HepG2 (cell line): ENCODE measurements around the gene CCDC116. TPM values are rescaled to one million over a fixed set of nuclear protein-coding genes. Genes with fewer than 3 reads are reported as not detected.

ENCODE experiments used
- AGO1 ChIP-seq: fragments of 200-400 bp; formaldehyde crosslinking; IDR thresholded peaks from 2 replicates; pipeline ENCODE4 v1.6.1; 2017; ENCODE audit warnings: mild to moderate bottlenecking, low read depth, low read length, moderate library complexity; ENCODE audit not compliant: poor library complexity, severe bottlenecking
- CBX1 ChIP-seq: IDR thresholded peaks from one replicate; pipeline ENCODE4 v1.6.1; 2016; ENCODE audit warnings: antibody characterized with exemption, low read depth
- FOSL1 ChIP-seq: sonication (generic); formaldehyde crosslinking; IDR thresholded peaks from 2 replicates; pipeline ENCODE4 v1.9.0; 2021; ENCODE audit warnings: missing genetic modification reagents, borderline replicate concordance
- GFI1 ChIP-seq: sonication (generic); formaldehyde crosslinking; IDR thresholded peaks from 2 replicates; pipeline ENCODE4 v1.5.0; 2020; ENCODE audit warnings: missing genetic modification reagents, mild to moderate bottlenecking, borderline replicate concordance
- IKZF1 ChIP-seq: fragments of 450-650 bp; IDR thresholded peaks from 2 replicates; pipeline ENCODE4 v1.7.1; 2016
- ISL2 ChIP-seq: sonication (generic); formaldehyde crosslinking; IDR thresholded peaks from 2 replicates; pipeline ENCODE4 v1.5.0; 2020; ENCODE audit warnings: missing genetic modification reagents
- KLF6 ChIP-seq: IDR thresholded peaks from 2 replicates; pipeline ENCODE4 v1.8.0; 2016; ENCODE audit warnings: missing biosample characterization, missing genetic modification reagents
- MED1 ChIP-seq: sonication (generic); formaldehyde crosslinking; IDR thresholded peaks from 2 replicates; pipeline ENCODE4 v1.4.0; 2020; ENCODE audit warnings: missing genetic modification reagents
- NONO ChIP-seq, 2 experiments: fragments of 450-650 bp in 1 of 2; sonication (generic) in 1 of 2; formaldehyde crosslinking in 1 of 2; IDR thresholded peaks in 1 of 2; conservative IDR thresholded peaks in 1 of 2; 2 replicates each; pipeline versions ENCODE4 v1.6.1 to v1.8.0; 2017 to 2022; ENCODE audit warnings: mild to moderate bottlenecking in 1 of 2, missing genetic modification reagents in 1 of 2, moderate library complexity in 1 of 2
- PHF5A ChIP-seq: IDR thresholded peaks from one replicate; pipeline ENCODE4 v1.6.1; 2018; ENCODE audit warnings: low read depth, missing genetic modification reagents; ENCODE audit not compliant: unreplicated experiment
- POLR2AphosphoS5 ChIP-seq: IDR thresholded peaks from 2 replicates; pipeline ENCODE4 v1.6.1; 2012; ENCODE audit warnings: low read depth, low read length
- RFX1 ChIP-seq: fragments of 450-650 bp; IDR thresholded peaks from 2 replicates; pipeline ENCODE4 v1.6.1; 2017
- SP1 ChIP-seq, 2 experiments: fragments of 450-650 bp in 1 of 2; sonication (generic) in 1 of 2; formaldehyde crosslinking in 1 of 2; IDR thresholded peaks; 2 replicates each; pipeline versions ENCODE4 v1.4.0 to v1.6.1; 2016 to 2020; ENCODE audit warnings: missing genetic modification reagents in 1 of 2
- U2AF2 ChIP-seq: fragments of 200-400 bp; formaldehyde crosslinking; IDR thresholded peaks from 2 replicates; pipeline ENCODE4 v1.6.1; 2017; ENCODE audit warnings: low read depth, mild to moderate bottlenecking, low read length
- XBP1 ChIP-seq: sonication (generic); formaldehyde crosslinking; IDR thresholded peaks from 2 replicates; pipeline ENCODE4 v1.5.0; 2020; ENCODE audit warnings: missing genetic modification reagents
- YEATS4 ChIP-seq: sonication (generic); formaldehyde crosslinking; IDR thresholded peaks from 2 replicates; pipeline ENCODE4 v1.4.0; 2020; ENCODE audit warnings: missing genetic modification reagents, borderline replicate concordance
- ZBTB38 ChIP-seq: sonication (generic); formaldehyde crosslinking; IDR thresholded peaks from 2 replicates; pipeline ENCODE4 v1.5.1; 2020; ENCODE audit warnings: mild to moderate bottlenecking, missing genetic modification reagents
- ZBTB7B ChIP-seq: sonication (generic); formaldehyde crosslinking; IDR thresholded peaks from 2 replicates; pipeline ENCODE4 v1.4.0; 2020; ENCODE audit warnings: missing genetic modification reagents
- ZFYVE20 ChIP-seq: sonication (generic); formaldehyde crosslinking; IDR thresholded peaks from 2 replicates; pipeline ENCODE4 v1.8.0; 2023; ENCODE audit warnings: low read depth, mild to moderate bottlenecking, moderate library complexity, missing genetic modification reagents, borderline replicate concordance
- ZNF253 ChIP-seq: sonication (generic); formaldehyde crosslinking; IDR thresholded peaks from 2 replicates; pipeline ENCODE4 v1.8.0; 2022; ENCODE audit warnings: mild to moderate bottlenecking, missing genetic modification reagents, borderline replicate concordance
- ZNF569 ChIP-seq: sonication (generic); formaldehyde crosslinking; IDR thresholded peaks from 2 replicates; pipeline ENCODE4 v1.5.0; 2020; ENCODE audit warnings: mild to moderate bottlenecking, missing genetic modification reagents, moderate library complexity, borderline replicate concordance
- polyA plus RNA-seq, 8 experiments: library from polyadenylated mRNA; depleted of rRNA in 3 of 8; stranded (reverse) in 7 of 8; unstranded in 1 of 8; fragments of >200 nt; fragmentation: Illumina TruSeq in 4 of 8; extraction: Trizol in 4 of 8; gene quantifications; 2 replicates each; pipeline versions ENCODE4 v1.2.1 to v1.2.3, GENCODE V29; 2011 to 2016; ENCODE audit warnings: low read depth in 4 of 8, missing spikeins in 1 of 8, mixed read lengths in 1 of 8; ENCODE audit not compliant: insufficient read depth in 1 of 8
- total RNA-seq, 5 experiments: library from RNA; depleted of rRNA; stranded (reverse); fragments of >200 nt; fragmentation: Illumina TruSeq; extraction: Trizol; gene quantifications; 2 replicates each; pipeline ENCODE4 v1.2.3, GENCODE V29; 2016; ENCODE audit warnings: low read depth in 1 of 5
- TF ChIP-seq, protein P1 (sequence below): sonication (generic); formaldehyde crosslinking; IDR thresholded peaks from 2 replicates; pipeline ENCODE4 v1.8.1; 2022; ENCODE audit warnings: low read depth, mild to moderate bottlenecking, missing genetic modification reagents
- TF ChIP-seq, protein P2 (sequence below): sonication (generic); formaldehyde crosslinking; IDR thresholded peaks from 2 replicates; pipeline ENCODE4 v1.5.1; 2020; ENCODE audit warnings: missing genetic modification reagents, mild to moderate bottlenecking, borderline replicate concordance

Gene CCDC116
- total and polyA plus RNA-seq, 2 of the 13 experiments (the other 11 are each of a cell fraction or from before 2014, with no cell fraction given): 0.15 to 0.33 TPM

DNA sequence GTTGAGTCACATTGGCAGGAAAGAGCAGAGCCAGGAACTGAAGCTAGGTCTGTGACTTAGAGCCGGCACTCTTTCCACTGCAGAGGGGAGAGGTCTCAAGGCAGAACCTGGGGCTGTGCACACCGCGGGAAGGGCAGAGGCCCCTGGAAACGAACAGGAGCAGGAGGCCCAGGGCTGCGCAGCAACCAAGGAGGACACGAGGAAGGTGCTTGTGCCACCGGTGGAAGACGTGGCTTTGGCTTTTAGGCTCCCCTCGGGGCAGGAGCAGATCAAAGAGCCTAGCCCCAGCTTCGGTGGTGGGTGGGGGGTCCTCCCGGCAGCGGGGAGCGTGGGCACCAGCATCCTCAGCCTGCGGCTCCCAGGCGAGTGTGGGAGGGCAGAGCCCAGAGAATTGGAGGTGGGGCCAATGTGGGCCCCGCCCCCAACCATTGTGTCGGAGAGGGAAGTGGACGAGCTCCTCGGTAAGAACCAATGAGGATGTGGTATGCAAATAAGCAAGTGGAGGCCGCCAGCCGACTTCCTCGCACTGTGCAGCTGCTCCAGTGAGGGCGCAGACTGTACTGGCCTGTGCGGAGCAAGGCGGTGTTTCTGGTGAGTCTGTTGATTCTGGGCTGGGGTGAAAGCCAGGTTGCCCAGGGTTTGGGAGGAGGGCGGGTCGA lies at the start of gene CCDC116 (continued):
- no peak for TF ChIP-seq MED1 (CRISPR knock-in tag)
- no peak for TF ChIP-seq U2AF2
- TF ChIP-seq ZNF253: 0 out of 2 replicates have a peak, but pooled peaks have one; percentile 21
- no peak for TF ChIP-seq ISL2 (CRISPR knock-in tag)
- TF ChIP-seq ZFYVE20 (CRISPR knock-in tag): no peak
- TF ChIP-seq, protein P1, sequence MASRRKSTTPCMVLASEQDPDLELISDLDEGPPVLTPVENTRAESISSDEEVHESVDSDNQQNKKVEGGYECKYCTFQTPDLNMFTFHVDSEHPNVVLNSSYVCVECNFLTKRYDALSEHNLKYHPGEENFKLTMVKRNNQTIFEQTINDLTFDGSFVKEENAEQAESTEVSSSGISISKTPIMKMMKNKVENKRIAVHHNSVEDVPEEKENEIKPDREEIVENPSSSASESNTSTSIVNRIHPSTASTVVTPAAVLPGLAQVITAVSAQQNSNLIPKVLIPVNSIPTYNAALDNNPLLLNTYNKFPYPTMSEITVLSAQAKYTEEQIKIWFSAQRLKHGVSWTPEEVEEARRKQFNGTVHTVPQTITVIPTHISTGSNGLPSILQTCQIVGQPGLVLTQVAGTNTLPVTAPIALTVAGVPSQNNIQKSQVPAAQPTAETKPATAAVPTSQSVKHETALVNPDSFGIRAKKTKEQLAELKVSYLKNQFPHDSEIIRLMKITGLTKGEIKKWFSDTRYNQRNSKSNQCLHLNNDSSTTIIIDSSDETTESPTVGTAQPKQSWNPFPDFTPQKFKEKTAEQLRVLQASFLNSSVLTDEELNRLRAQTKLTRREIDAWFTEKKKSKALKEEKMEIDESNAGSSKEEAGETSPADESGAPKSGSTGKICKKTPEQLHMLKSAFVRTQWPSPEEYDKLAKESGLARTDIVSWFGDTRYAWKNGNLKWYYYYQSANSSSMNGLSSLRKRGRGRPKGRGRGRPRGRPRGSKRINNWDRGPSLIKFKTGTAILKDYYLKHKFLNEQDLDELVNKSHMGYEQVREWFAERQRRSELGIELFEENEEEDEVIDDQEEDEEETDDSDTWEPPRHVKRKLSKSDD: no peak
- 0 out of 2 replicates have a peak, but pooled peaks have one; percentile 31 for TF ChIP-seq GFI1 (CRISPR knock-in tag)
- no peak for TF ChIP-seq YEATS4 (CRISPR knock-in tag)
- no peak for TF ChIP-seq PHF5A (CRISPR knock-in tag)
- TF ChIP-seq ZNF569 (CRISPR knock-in tag): no peak
- TF ChIP-seq NONO (IDR thresholded peaks at IDR 0.05): no peak
- TF ChIP-seq NONO (CRISPR knock-in tag; conservative IDR thresholded peaks at IDR 0.05): no peak
- no peak for TF ChIP-seq CBX1
- peak; percentile 87 for TF ChIP-seq ZBTB38 (CRISPR knock-in tag)
- TF ChIP-seq AGO1: no peak
- TF ChIP-seq SP1 (IDR thresholded peaks at IDR 0.05): no peak
- peak; percentile 28 for TF ChIP-seq SP1 (CRISPR knock-in tag; IDR thresholded peaks at IDR 0.05)
- TF ChIP-seq, protein P2, sequence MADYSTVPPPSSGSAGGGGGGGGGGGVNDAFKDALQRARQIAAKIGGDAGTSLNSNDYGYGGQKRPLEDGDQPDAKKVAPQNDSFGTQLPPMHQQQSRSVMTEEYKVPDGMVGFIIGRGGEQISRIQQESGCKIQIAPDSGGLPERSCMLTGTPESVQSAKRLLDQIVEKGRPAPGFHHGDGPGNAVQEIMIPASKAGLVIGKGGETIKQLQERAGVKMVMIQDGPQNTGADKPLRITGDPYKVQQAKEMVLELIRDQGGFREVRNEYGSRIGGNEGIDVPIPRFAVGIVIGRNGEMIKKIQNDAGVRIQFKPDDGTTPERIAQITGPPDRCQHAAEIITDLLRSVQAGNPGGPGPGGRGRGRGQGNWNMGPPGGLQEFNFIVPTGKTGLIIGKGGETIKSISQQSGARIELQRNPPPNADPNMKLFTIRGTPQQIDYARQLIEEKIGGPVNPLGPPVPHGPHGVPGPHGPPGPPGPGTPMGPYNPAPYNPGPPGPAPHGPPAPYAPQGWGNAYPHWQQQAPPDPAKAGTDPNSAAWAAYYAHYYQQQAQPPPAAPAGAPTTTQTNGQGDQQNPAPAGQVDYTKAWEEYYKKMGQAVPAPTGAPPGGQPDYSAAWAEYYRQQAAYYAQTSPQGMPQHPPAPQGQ (CRISPR knock-in tag): no peak
- TF ChIP-seq RFX1: no peak
- TF ChIP-seq FOSL1 (CRISPR knock-in tag): no peak
- TF ChIP-seq XBP1: no peak
- TF ChIP-seq KLF6: no peak
- no peak for TF ChIP-seq IKZF1
- TF ChIP-seq POLR2AphosphoS5: 0 out of 2 replicates have a peak, but pooled peaks have one; percentile 20
- TF ChIP-seq ZBTB7B: no peak
